Neuronal stem cell (in vitro differentiated cells): ENCODE data around the gene COPS9.
A peak's percentile ranks its signal among the peaks of the same experiment; 100 is the strongest.

Experiments used
- DNase-seq: peaks from one replicate; pipeline ENCODE4 v3.0.0-alpha.2; 2013; ENCODE audit warnings: low spot score
- H2AFZ ChIP-seq: one replicate; pipeline ENCODE4 v1.6.1; 2013; ENCODE audit warnings: mild to moderate bottlenecking, low read length, inconsistent platforms
- H2AK5ac ChIP-seq: 2 replicates; pipeline ENCODE4 v1.6.1; 2013; ENCODE audit warnings: low read depth, mild to moderate bottlenecking, inconsistent platforms, low read length, moderate library complexity, mixed read lengths
- H2BK120ac ChIP-seq: 2 replicates; pipeline ENCODE4 v1.6.1; 2013; ENCODE audit warnings: low read depth, mild to moderate bottlenecking, inconsistent platforms, low read length, moderate library complexity, mixed read lengths
- H2BK12ac ChIP-seq: one replicate; pipeline ENCODE4 v1.6.1; 2013; ENCODE audit warnings: low read length, inconsistent platforms
- H2BK15ac ChIP-seq: 2 replicates; pipeline ENCODE4 v1.6.1; 2013; ENCODE audit warnings: mild to moderate bottlenecking, low read length, inconsistent platforms, mixed read lengths
- H2BK5ac ChIP-seq: one replicate; pipeline ENCODE4 v1.6.1; 2013; ENCODE audit warnings: inconsistent platforms, mild to moderate bottlenecking, low read length, moderate library complexity
- H3K14ac ChIP-seq: one replicate; pipeline ENCODE4 v1.6.1; 2013; ENCODE audit warnings: low read length, inconsistent platforms
- H3K18ac ChIP-seq: 2 replicates; pipeline ENCODE4 v1.6.1; 2013; ENCODE audit warnings: low read length, inconsistent platforms
- H3K23ac ChIP-seq: 2 replicates; pipeline ENCODE4 v1.6.1; 2013; ENCODE audit warnings: low read depth, mild to moderate bottlenecking, mixed read lengths, low read length, inconsistent platforms; ENCODE audit not compliant: poor library complexity
- H3K27ac ChIP-seq: replicated peaks from 3 replicates; pipeline ENCODE4 v1.5.1; 2013; ENCODE audit warnings: low read length, inconsistent platforms
- H3K27me3 ChIP-seq, 3 experiments: 2 replicates each; pipeline ENCODE4 v1.6.1; 2013; ENCODE audit warnings: low read length in 3 of 3, mild to moderate bottlenecking in 2 of 3, inconsistent platforms in 1 of 3, low read depth in 1 of 3, mixed read lengths in 1 of 3, moderate library complexity in 1 of 3; ENCODE audit not compliant: control insufficient read depth in 3 of 3, insufficient read depth in 3 of 3
- H3K36me3 ChIP-seq, 2 donors: replicated peaks in 1 of 2; 2 replicates each; pipeline ENCODE4 v1.6.1; 2013; ENCODE audit warnings: low read length in 2 of 2; ENCODE audit not compliant: control insufficient read depth in 2 of 2, insufficient read depth in 2 of 2
- H3K4ac ChIP-seq: 2 replicates; pipeline ENCODE4 v1.6.1; 2013; ENCODE audit warnings: inconsistent platforms, mild to moderate bottlenecking, low read length, moderate library complexity
- H3K4me1 ChIP-seq, 2 donors: 1 replicate in 1 of 2; 2 replicates in 1 of 2; pipeline ENCODE4 v1.6.1; 2013; ENCODE audit warnings: low read length in 2 of 2, low read depth in 1 of 2; ENCODE audit not compliant: control insufficient read depth in 2 of 2, insufficient read depth in 1 of 2
- H3K4me2 ChIP-seq: one replicate; pipeline ENCODE4 v1.6.1; 2013; ENCODE audit warnings: mild to moderate bottlenecking, low read length, inconsistent platforms; ENCODE audit not compliant: insufficient read depth, poor library complexity, severe bottlenecking
- H3K4me3 ChIP-seq, 2 donors: 2 replicates each; pipeline ENCODE4 v1.5.1; 2013; ENCODE audit warnings: low read length in 2 of 2, mild to moderate bottlenecking in 2 of 2, inconsistent platforms in 1 of 2, moderate library complexity in 1 of 2
- H3K79me1 ChIP-seq: one replicate; pipeline ENCODE4 v1.6.1; 2013; ENCODE audit warnings: low read depth, mild to moderate bottlenecking, inconsistent platforms, low read length, moderate library complexity
- H3K9ac ChIP-seq: one replicate; pipeline ENCODE4 v1.6.1; 2013; ENCODE audit warnings: mild to moderate bottlenecking, low read depth, low read length, inconsistent platforms; ENCODE audit not compliant: poor library complexity
- H3K9me3 ChIP-seq, 2 donors: replicated peaks in 1 of 2; 2 replicates each; pipeline versions ENCODE3 to v1.6.1; 2013; ENCODE audit warnings: low read length in 2 of 2, mild to moderate bottlenecking in 2 of 2, inconsistent platforms in 1 of 2, low read depth in 1 of 2, mixed read lengths in 1 of 2, moderate library complexity in 1 of 2; ENCODE audit not compliant: control insufficient read depth in 2 of 2, insufficient read depth in 1 of 2
- H4K8ac ChIP-seq: one replicate; pipeline ENCODE4 v1.6.1; 2013; ENCODE audit warnings: low read depth, mild to moderate bottlenecking, inconsistent platforms, low read length, moderate library complexity
- H4K91ac ChIP-seq: one replicate; pipeline ENCODE4 v1.6.1; 2013; ENCODE audit warnings: low read length, low read depth, mild to moderate bottlenecking, inconsistent platforms; ENCODE audit not compliant: poor library complexity
- WGBS, 2 donors: extraction: QIAGEN DNeasy Blood & Tissue Kit; methylation state at CpG; one replicate each; pipeline ENCODE4 v1.1.7; 2013; ENCODE audit warnings: missing lambda C conversion rate in 2 of 2, mixed read lengths in 1 of 2; ENCODE audit not compliant: insufficient read length in 2 of 2, insufficient replicate concordance in 1 of 2; ENCODE audit errors: extremely low coverage in 2 of 2; 5-methylcytosine and 5-hydroxymethylcytosine counted together

Gene COPS9

DNA sequence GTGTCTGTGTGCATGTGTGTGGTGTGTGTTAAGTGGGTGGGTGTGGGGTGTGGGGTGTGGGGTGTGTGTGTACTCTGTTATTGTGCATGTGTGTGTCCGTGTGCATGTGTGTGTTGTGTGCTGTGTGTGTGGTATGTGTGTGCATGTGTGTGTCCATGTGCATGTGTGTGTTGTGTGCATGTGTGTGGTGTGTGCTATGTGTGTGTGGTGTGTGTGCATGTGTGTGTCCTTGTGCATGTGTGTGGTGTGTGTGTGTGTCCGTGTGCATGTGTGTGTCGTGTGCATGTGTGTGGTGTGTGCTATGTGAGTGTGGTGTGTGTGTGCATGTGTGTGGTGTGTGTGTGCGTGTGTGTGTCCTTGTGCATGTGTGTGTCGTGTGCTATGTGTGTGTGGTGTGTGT, 11.3 kb upstream of the COPS9 start:
- Histone ChIP-seq H3K18ac (no peak overlapping the region), H3K27me3 (peaks cover 0 to 18% (median 3%) of the 10 kb centered on the region in 3 experiments), H2BK120ac (no peak overlapping the region), H3K4me3 (peak overlapping the region in 1 of 2 donors; percentile 72), H2AFZ (no peak overlapping the region), H2BK15ac (no peak overlapping the region), H4K8ac (peak overlapping the region; percentile 43), H2AK5ac (no peak overlapping the region), H3K4ac (no peak overlapping the region), H2BK12ac (no peak overlapping the region), H3K4me1 (peaks cover 0 to 2% of the 10 kb centered on the region in 2 donors), H3K9ac (peak overlapping the region; percentile 78), H2BK5ac (no peak overlapping the region), H3K36me3 (peaks cover 0 to 3% of the 10 kb centered on the region in 2 donors), H3K27ac (no peak overlapping the region), H3K4me2 (no peak overlapping the region), H4K91ac (peak overlapping the region; percentile 12), H3K79me1 (peaks cover 2% of the 10 kb centered on the region), H3K23ac (peak overlapping the region; percentile 14), H3K14ac (peak overlapping the region; percentile 17), H3K9me3 (no peaks in the 10 kb centered on the region)
- DNase-seq = no peak
- no CpG with 5 or more reads among the region's 5 CpGs for WGBS, 2 donors

DNA sequence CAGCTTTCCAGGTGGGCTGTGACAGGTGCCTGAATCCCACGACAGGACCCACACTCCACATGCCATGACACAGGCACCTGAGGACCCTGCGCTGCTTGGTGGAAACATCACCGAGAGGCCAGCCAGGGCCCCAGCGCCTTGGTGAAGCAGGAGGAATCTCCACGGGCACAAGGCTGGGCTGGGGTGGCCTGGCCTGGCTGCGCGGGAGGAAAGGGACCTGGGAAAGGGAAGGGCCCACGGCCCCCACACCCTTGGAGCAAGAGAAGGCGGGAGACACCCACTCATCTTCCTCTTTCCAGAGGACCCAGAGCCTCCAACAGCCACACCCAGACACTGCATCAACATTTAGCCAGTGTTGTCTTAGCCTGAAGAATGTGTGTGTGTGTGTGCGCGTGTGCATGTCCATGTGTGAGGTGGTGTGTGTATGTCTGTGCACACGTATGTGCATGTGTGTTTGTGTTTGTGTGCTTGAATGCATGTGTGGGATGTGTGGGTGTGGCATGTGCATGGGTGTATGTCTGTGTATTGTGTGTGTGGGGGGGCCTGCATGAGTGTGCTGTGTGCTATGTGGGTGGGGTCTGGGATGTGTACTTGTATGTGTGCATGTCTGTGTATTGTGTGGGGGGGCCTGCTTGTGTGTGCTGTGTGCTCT, 10.6 kb upstream of the COPS9 start:
- H4K91ac ChIP-seq = no peak overlapping the region
- peak overlapping the region in 1 of 2 donors; percentile 59 for H3K4me3 ChIP-seq
- no peak overlapping the region for H3K14ac ChIP-seq
- H3K27me3 ChIP-seq = peaks cover 0 to 15% (median 3%) of the 10 kb centered on the region in 3 experiments
- no peaks in the 10 kb centered on the region for H3K9me3 ChIP-seq
- peaks cover 2% of the 10 kb centered on the region for H3K79me1 ChIP-seq
- peak overlapping the region; percentile 44 for H3K18ac ChIP-seq
- H3K27ac ChIP-seq = no peak overlapping the region
- H2AK5ac ChIP-seq = peak overlapping the region; percentile 47
- peaks cover 0 to 2% of the 10 kb centered on the region in 2 donors for H3K4me1 ChIP-seq
- H2BK5ac ChIP-seq = no peak overlapping the region
- peaks cover 0 to 3% of the 10 kb centered on the region in 2 donors for H3K36me3 ChIP-seq
- no peak overlapping the region for H3K4ac ChIP-seq
- no peak overlapping the region for H2BK15ac ChIP-seq
- no peak for DNase-seq
- no peak overlapping the region for H3K4me2 ChIP-seq
- H4K8ac ChIP-seq = peak overlapping the region; percentile 52
- no CpG with 5 or more reads among the region's 12 CpGs for WGBS, 2 donors
- H2BK12ac ChIP-seq = no peak overlapping the region
- no peak overlapping the region for H3K23ac ChIP-seq
- H2AFZ ChIP-seq = no peak overlapping the region
- H3K9ac ChIP-seq = no peak overlapping the region
- no peak overlapping the region for H2BK120ac ChIP-seq

DNA sequence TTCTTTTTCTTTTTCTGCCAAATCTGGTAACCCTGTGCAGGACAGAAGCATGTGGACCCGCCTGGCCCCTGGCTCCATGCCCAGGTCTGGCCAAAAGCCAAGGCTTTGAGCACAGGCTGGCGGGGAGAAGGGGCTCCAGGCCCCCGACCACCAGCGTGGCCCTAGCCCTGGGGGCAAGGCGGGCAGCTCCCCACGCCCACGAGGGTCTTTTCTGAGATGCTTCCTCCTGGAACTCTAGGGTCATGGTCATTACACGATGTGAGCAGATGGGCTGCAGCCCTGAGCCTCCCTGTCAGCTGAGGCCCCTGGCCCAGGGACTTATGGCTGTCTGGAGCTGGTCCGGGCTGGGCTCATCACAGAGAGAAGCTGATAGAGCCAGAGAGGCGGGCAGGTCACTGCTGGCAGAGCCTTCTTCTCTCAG, 10.0 kb upstream of the COPS9 start:
- no peak overlapping the region for H3K4me2 ChIP-seq
- no peak overlapping the region for H2BK120ac ChIP-seq
- H2BK12ac ChIP-seq = no peak overlapping the region
- H3K27me3 ChIP-seq = peaks cover 0 to 17% (median 3%) of the 10 kb centered on the region in 3 experiments
- H3K4ac ChIP-seq = no peak overlapping the region
- H4K91ac ChIP-seq = no peak overlapping the region
- peaks cover 0 to 3% of the 10 kb centered on the region in 2 donors for H3K36me3 ChIP-seq
- H3K14ac ChIP-seq = no peak overlapping the region
- H2BK5ac ChIP-seq = no peak overlapping the region
- H3K4me3 ChIP-seq = no peak overlapping the region
- no peak overlapping the region for H4K8ac ChIP-seq
- peak overlapping the region; percentile 2 for H3K18ac ChIP-seq
- H2AFZ ChIP-seq = no peak overlapping the region
- no peak overlapping the region for H3K23ac ChIP-seq
- WGBS, 2 donors = no CpG with 5 or more reads among the region's 10 CpGs
- DNase-seq = no peak
- no peak overlapping the region for H2AK5ac ChIP-seq
- no peak overlapping the region for H2BK15ac ChIP-seq
- H3K9me3 ChIP-seq = no peaks in the 10 kb centered on the region
- no peak overlapping the region for H3K27ac ChIP-seq
- H3K9ac ChIP-seq = no peak overlapping the region
- H3K79me1 ChIP-seq = peaks cover 2% of the 10 kb centered on the region
- peaks cover 0 to 2% of the 10 kb centered on the region in 2 donors for H3K4me1 ChIP-seq

DNA sequence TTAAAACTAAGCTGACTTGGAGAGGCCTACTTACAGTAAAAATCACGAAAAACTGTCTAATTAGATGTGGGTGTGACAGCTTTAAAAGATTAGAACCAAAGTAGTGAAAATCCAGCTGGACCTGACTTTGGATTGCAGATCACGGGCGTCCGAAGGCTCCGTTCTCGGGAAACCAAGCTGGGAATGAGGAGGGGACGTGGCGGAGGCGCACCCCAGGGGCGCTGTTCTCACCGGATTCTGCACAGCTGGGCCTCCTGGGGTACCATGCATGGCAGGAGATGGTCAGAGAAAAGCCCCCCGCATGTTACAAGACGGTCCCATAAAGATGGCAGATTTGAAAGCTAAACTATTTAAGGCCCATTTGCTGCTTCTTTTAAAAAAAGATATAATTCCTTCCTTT, 9.4 kb upstream of the COPS9 start:
- H3K4ac ChIP-seq = no peak overlapping the region
- no peak overlapping the region for H3K18ac ChIP-seq
- H3K9me3 ChIP-seq = no peaks in the 10 kb centered on the region
- H3K14ac ChIP-seq = no peak overlapping the region
- H3K4me1 ChIP-seq = peaks cover 0 to 3% of the 10 kb centered on the region in 2 donors
- peaks cover 2% of the 10 kb centered on the region for H3K79me1 ChIP-seq
- no peak overlapping the region for H4K8ac ChIP-seq
- H2BK15ac ChIP-seq = no peak overlapping the region
- WGBS, 2 donors = no CpG with 5 or more reads among the region's 13 CpGs
- H2BK12ac ChIP-seq = no peak overlapping the region
- H3K9ac ChIP-seq = no peak overlapping the region
- H3K36me3 ChIP-seq = peaks cover 0 to 3% of the 10 kb centered on the region in 2 donors
- no peak overlapping the region for H2AFZ ChIP-seq
- no peak overlapping the region for H3K4me2 ChIP-seq
- H3K23ac ChIP-seq = no peak overlapping the region
- no peak overlapping the region for H2AK5ac ChIP-seq
- H2BK120ac ChIP-seq = no peak overlapping the region
- H3K4me3 ChIP-seq = no peak overlapping the region
- no peak for DNase-seq
- no peak overlapping the region for H3K27ac ChIP-seq
- no peak overlapping the region for H4K91ac ChIP-seq
- H3K27me3 ChIP-seq = peaks cover 0 to 23% (median 3%) of the 10 kb centered on the region in 3 experiments
- no peak overlapping the region for H2BK5ac ChIP-seq
